ENCODE measurements around the gene PRKAR1B.

PRKAR1B gene

DNA sequence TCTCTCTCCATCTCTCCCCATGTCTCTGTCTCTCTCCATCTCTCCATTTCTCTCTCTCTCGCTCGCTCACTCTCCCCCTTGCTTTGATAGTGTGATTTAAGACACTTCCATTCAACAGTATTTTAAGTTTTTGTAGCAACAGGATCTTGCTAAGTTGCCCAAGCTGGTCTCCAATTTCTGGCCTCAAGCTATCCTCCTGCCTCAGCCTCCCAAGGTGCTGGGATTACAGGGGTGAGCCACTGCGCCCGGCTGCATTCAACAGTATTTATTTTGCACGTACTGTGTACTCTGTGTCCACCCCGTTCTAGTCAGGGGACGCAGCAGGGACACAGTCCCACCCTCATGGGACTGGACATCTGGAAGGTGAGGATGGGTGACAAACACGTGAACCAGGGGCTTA, 193.0 kb downstream of the PRKAR1B start:
- DNase-seq = no peak

DNA sequence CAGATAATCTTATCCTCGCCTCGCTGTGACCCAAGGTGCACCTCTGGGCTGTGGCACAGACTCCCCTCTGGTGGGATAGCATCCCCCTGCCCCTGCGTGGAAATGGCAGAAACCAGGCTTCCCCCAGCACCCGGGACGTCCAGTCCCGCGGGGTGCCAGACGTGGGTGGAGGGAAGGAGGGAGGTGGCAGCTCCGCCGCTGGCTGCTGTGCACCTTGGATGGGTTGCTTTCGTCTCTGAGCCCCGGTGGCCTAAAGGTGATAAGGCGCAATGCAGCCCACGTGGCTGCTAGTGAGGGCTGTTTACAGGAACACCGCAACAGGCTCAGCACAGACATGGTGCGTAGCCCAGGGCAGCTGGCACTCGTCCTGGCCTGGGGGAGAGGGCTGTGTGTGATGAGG, 193.8 kb downstream of the PRKAR1B start:
- no peak for DNase-seq

DNA sequence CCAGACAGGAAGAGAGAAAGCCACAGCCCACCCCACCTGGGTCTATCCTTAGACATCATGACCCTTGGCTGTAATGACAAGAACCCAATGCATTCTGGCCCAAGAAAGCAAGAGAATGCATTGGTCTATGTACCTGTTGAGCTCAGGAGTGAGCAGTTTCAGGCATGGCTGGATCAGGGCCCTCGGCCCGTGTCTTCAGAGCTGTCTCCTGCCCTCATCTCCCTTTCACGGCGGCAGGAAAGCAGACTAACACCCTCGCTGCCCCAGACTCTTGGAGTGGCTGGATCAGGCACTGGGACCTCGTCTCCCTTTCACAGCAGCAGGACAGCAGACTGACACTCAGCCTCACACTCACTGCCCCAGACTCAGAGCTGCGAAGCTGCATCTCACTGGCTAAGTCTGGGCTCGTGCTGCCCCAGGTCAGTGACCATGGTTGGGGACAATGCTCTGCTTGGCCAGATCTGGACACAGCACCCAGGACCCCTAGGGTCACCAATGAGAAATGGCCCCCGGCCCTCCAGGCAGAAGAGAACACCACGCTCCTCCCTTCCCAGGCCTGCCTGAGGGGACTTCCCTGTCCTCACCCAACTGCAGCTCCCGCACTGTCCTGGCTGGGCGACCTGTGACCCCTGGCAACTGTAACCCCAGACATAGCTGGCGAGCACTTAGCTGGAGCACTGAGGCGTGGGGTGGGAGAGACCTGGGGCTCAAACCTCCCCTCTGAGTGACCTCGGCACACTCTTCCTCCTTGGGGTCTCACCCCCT, 194.5 kb downstream of the PRKAR1B start:
- no peak for DNase-seq

DNA sequence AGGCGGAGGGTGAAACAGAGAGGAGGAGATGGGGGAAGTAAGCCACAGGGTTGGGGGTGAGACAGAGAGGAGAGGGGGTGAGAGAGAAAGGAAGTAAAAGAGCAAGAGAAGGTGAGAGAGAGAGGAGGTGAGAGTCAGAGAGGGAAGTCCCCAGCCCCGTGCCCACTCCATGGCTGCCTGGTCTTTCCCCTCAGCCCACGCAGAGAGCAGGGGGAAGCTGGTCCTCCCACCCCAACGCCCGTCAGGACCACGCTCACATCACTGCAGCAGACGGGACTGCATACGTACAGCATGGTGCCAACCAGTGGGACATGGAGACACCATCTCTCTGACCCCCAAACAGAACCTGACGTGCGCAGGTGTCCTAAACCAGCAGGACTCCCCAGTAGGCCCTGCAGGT, 195.3 kb downstream of the PRKAR1B start:
- DNase-seq = no peak

DNA sequence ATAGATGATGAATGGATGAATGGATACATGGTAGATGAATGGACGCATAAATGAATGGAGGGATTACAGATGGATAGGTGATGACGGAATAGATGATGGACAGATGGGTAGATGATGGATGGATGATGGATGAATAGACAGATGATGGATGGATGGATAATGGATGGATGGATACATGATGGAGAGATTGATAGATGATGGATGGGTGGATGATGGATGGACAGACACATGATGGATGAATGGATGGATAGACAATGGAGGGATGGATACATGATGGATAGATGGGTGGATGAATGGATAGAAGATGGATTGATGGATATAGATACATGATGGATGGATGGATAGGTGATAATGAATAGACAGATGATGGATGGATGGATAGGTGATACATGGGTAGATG, 198.6 kb downstream of the PRKAR1B start:
- DNase-seq = no peak

DNA sequence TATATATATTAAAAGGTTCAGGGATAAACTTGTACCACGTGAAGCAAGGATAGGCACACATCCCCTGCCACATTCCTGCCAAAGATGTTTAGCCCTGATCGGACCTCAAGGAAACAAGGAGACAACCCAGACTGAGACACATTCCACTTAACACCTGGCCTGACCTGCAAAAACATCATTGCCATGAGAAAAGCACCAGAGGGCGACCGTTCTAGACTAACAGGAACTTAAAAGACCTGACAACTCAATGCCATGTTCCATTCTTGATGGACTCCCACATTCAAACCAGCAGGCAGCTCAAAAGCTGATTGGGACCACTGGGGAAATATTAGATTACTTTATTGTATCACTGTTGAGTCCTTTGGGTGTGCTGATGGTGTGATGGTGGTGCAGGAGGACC, 199.4 kb downstream of the PRKAR1B start:
- DNase-seq = no peak

DNA sequence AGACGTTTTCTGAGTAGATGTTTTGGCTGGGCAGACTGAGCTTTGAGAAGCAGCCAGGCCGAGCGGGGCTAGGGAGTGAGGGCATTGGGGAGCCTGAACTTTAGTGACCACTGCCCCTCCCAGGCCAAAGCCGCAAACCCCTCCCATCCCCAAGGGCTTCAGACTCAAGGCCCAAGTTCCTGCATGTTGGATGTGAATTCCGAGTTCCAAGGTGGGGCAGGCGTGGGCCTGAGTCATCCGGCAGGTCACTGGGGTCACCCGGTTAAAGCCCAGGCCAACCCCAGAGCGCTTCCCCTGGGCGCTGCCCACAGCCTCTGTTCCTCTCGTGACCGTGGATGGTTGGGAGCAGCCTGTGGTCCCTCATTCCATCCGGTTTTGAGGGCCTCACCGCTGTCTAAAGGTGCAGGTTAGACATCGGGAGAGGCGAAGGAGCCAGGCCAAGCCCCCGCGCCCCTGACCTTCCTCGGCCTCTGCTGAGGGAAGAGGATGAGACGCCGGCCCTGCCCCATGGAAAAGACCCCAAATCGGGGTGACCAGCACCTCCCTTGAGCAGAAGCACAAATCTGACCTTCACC, 200.5 kb downstream of the PRKAR1B start:
- DNase-seq = no peak

DNA sequence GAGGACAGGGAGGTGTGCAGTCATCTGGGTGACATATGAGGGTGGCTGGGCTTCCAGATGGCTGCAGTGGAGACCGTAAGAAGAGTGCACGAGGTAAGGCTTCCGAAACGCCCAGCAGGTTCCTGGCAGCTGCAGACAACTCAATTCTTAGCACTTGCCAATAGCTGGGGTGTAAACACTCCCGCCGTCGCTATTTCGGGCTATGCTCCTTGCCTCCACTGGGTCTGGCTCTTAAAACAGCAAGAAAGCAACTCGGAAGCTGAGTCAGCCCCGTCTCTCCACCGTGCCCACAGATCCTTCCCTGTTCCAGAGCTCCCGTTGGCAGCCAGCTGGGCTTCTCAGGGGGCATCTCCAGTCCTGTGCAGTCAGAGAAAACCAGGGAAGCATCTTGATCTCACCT, 201.3 kb downstream of the PRKAR1B start:
- DNase-seq = no peak

DNA sequence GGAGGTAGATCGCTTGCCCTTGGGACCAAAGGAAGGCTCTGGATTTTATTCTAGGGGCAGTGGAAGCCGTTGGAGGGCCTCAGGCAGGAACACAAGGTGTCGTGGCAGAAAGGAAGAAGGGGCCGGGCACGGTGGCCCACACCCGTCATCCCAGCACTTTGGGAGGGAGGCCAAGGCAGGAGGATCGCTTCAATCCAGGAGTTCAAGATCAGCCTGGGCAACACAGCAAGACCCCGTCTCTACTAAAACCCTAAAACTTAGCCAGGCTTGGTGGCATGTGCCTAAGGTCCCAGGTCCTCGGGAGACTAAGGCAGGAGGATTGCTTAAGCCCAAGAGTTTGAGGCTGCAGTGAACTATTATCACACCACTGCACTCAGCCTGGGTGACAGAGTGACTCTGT, 202.3 kb downstream of the PRKAR1B start:
- no peak for DNase-seq

DNA sequence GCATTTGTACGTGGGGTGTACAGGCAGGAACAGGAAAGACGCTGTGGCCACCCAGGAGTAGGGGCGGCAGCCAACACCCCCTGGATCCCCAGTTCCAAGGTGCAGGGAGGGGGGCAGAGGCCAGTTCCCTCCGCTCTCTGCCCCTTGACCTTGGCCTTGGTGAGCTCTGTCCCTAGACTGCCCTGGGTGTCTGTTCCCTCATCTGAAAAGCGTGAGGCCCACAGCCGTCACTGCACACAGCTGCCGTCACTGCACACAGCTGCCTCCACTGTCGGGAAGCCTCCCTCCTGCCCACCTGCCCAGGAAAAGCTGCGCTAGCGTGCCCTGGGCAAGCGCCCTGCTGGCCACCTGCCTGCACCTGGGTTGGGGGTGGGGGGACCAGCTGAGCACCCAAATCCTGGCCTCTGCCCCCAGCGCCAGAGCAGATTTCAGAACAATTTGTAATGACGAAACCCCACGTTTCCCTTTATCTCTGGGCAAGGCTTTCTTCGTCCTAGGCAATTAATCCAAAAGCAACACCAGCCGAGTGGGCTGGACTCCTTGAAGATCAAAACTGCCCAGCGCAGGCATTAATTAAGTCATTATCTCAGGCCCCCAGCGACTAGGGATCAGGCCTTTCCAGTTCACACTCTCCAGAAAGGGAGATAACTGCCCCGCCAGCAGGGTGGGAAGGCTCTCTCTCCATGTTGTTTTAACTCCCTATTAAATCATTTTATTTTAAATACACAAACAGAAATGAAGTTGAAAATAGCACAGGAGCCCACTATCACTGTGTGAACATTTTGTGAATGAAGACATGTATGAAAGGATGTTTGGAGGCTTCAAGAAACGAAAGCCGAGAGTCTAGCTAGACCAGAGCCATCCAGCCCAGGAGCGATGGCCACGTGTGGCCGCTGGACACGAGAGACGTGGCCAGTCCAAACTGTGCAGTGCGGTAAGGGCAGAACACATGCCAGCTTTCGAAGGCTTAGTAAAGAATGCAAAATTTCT, 203.4 kb downstream of the PRKAR1B start:
- DNase-seq = peak; percentile 54

DNA sequence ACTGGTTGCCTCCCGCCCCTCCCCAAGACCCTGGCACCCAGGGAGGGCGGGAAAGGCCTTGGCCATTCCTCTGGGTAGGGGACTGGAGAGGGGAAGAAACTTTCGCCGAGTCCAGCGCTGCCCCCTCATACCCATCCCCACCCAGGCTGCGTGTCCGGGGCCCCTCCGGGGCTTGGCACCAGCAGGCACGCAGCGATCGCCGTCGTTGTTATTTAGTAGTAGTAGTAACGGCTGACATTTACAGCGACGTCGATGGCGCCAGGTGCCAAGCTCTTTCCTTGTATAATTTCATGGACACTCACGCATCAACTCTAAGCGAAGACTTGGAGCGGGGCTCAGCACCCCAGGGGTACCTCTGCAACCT, 204.1 kb downstream of the PRKAR1B start:
- DNase-seq = no peak

DNA sequence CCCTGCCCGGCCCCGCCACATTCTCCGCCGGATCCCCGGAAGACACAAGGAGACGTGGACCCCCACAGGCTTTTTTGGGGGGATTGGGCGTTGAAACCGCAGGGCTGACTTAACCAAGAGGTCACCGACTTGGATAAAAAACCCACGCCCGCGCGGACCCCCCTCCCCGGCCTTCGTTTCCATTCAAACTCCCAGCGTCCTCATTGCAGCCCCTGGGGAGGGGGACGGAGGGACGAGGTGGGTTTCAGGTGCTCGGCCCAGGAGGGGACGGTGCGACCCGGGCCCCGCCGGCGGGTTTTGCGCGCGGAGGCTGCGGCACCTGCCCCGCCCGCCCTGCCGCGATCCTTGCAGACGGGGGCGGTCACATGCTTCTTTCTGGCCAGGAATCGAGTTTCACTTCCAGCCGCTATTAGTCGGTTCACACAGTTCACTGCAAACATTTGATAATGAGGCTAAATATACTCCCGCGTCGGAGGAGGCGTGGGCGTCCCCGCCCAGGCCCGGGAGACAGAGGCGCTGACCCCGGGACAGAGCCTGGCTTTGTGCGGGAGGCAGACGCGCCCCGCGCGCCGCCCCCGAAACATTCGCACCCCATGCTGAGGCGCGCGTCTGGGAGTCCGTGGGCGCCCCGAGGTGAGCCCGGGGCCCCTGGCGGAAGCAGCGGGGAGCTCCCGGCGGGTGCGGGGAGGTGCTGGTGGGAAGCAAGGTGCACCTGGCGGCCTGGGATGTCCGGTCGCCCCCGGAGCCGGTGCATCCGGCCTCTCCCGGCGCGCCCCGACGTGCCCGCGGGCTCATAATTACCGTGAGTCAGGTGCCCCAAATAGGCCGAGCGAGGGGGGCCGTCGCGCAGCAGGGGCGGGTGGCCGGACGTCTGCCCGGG, 204.8 kb downstream of the PRKAR1B start:
- peak; percentile 77 for DNase-seq

DNA sequence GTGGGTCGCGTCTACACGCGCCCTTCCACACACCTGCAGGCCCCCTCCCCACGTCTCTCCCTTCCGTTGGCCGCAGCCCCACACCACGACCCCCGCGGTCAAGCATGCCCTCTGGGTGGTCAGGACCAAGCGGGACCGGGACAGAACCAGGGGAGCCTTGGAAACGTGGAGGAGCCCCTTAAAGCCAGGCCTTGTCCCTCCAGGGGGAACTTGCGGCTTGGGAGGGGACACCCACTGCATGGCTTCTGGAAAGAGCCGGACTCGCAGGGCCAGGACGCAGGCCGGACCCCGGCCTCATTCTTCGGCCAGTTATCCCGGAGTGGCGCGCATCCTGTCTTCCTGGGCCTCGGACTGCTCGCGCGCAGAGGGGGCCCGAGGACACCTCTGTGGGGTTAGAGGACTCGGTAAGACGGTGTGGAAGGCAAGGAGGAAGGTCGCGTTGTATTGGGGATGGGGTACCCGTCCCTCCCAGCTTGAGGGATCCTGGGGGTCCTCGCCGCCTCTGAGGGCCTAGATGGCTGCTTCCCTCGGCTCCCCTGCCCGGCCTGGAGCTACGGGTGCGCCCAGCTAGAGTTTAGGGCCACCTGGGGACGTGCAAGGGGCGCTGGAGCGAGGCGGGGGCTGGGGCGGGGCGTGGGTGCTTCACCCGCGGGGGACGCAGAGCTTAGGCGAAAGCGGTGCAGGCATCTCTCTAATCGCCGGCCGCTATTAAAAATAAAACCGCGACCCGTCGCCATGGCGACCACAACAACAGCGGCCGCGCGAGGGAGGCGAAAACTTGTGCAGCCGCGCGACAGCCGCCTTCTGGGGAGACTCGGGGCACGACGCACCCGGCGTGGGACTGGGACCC, 205.6 kb downstream of the PRKAR1B start:
- peak; percentile 69 for DNase-seq

DNA sequence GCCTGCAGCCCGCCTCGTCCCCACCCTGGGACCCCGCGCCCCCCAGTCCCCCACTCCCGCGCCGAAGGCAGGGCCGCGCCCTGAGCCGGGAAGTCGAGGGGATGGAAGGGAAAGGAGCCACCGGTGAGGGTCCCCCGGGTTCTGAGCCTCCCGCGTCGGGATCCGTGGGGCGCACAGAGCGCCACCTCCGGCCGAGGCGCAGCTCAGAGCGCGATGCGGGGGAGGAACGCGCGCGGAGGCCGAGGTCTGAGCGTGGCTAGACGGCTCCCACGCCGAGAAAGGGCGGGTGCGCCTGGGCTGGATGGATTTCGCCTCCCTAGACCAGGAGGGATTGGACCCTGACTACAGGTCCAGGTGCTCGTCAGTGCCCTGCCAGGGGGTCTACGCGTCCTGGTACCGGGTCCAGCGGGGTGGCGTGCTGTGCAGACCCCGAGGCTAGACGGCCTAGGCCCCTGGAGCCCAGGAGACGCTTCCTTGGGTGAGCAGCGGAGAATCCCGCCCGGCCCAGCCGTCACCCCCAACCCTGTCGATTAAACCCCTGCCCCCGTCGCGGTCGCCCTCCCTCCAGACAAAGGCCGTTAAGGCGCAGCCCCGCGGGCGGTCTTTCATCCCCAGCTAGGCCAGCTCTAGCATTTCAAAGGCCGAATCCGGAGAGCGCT, 206.4 kb downstream of the PRKAR1B start:
- no peak for DNase-seq

DNA sequence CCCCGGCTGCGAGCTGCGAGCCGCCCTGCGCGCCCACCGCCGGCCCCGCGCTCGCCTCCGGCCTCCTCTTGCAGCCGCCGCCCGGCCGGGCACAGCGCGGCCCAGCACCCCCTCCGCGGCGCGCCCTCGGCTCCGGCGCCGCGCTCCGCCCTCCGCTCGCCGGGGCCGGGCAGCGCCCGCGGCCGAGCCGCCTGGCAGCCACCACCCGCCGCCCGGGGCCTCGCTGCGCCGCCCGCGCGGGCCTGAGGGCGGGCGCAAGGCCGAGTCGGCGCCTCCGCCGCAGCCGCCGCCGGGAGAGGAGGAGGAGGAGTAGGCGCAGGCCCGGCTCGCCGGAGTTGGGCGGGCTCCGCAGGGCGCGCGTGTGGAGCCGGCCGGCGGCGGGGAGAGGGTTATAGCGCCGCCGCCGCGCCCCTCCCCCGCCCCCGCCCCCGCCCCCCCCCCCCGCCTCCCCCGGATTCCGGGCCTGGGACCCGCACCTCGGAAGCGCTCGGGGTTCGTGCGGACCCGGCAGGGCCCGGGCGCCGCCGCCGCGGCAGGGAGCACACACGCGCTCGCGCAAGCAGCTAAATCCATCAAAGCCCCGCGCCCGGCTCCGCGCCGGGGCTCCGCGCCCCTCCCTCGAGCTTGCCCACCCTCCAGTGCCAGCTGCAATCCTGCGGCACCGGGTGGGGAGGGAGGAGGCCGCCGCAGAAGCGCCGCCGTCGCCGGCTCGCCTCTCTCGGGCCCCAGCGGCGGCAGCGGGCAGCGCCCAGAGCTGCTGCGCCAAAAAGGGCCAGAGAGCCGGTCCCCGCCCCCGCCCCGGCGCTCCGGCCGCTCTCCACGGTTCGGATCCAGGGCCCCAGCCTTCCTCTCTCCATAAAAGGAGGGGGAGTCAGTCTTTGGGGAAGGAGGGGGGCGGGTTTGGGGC, 207.3 kb downstream of the PRKAR1B start, which contains the start of gene PDGFA:
Gene PDGFA (minus strand): TSS at position 363 of the 907 bp plus-strand sequence. CDS start 845 bp downstream, outside the sequence.
- DNase-seq = peak; percentile 59

DNA sequence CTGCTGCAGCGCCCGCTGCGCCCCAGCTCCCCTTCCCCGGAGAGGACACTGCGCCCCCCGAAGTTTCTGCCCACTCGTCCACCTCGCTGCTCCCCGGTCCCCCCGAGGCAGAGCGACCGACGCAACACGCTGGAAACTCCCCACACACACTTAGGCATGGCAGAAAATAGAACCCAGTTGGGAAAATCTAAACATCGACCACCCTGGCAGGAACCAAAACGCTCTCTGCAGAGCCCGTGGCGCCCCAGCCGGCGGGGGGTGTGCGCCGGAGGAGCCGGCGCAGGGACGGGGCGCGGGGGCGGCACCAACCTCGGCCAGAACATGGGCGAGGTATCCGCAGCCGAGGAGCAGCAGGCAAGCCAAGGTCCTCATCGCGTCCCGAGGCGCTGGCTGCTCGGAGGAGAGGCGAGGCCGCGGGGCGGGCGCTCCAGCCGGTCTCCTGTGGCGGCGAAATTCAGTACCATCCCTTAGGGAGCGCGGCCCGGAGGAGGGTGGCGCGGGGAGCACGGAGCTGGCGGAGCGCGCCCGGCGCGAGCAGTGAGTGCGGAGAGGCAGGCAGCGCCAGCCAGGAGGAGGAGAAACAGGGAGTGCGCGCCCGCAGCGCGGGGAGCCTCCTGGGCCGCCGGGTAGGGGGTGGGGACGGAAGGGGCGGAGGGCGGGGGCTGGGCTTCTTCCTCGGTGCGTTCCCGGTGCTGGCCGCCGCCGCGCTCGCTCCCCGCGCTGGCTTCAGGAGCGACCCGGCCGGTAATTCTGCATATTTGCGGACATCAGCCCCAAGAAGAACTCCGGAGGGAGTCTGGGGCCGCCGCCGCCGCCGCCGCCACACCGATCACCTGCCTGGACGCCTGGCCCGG, 208.2 kb downstream of the PRKAR1B start:
- DNase-seq = peak; percentile 44

DNA sequence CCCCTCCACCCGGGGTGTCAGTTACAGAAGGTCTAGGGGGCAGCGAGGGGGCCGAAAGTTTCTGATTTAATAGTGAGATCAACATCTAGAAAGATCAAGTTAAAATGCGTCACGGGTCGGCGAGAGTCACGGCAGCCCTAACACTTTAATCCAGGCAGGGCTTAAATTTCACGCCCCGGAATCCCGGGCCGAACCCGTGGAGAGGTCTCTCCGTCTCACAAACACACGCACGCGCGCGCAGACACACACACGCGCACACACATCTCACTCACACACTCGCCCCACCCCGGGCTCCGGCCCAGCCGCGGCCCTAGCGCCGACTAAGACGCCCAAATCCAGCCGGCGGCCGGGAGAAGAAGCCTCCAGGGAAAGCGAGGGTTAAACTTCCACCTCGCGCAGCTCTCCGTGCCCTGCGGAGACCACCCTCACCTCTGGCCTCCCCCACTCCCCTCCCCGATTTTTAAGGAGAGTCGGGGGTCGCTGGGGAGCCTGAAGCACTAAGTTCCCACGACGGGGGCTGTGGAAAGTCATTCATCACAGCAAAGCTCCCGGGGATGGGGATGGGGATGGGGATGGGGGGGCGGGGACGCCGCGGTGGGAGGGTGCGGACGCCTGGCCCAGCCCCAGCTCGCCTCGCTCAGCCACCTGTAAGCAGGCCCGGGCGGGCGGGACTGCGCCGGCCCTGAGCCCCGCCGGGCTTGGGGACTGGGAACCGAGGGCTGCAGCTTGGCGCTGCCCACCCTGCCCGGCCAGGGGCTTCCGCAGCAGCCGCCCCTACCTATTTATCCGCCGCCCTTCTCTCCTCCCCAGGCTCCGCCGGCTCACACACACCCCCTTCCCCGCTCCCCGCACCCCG, 209.1 kb downstream of the PRKAR1B start:
- no peak for DNase-seq

Measured in hematopoietic multipotent progenitor cell treated with erythropoietin and hydrocortisone succinate and interleukin-3 and kit ligand, for 6 days (in vitro differentiated cells).